ENCODE measurements around the gene DUS2.
"Not testable (repeated sequence)": the region's sequence is repeated elsewhere in the genome, so short reads cannot be mapped to it uniquely, and the experiment has no call there.

Gene DUS2

DNA sequence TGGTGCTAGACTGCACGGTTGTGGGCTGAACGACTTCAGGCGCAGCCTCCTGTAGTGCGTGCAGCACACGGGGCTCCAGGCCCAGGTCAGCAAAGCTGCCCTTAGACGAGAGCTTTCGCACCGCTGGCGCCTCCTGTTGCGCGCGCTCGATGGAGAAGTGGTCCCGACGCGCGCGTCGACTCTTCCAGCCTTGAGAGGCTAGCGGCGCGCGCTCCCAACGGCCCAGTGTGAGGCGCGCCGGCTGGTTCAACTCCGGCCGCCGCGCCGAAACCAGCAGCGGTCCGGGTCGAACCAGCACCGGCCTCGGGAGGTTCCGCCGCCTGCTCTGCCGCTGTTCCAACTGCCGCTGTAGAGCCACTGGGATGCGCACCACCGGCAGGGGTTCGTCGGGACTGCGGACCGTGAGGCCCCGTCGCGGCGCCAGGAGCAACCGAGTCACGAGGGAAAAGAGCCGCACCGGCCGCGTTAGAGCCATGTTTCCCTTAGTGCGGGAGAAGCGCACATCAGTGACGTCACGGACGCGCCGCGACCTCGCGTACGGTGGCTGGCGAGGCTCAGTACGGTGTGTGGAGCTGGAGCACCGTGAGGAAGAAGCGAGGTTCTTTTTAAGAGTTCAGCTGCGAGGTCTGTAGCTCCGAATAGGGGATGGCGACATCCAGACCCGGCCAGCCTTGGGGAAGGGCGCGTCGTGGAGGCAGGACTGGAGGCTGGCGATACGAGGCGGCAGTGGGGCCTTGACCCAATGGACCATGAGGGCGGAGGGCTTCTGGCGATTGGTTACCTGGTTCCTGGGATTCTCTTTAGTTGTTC, at the start of gene DUS2, which contains the start of gene DDX28:
DUS2 (plus strand) TSS at position 557 of the 810 bp plus-strand sequence. CDS start 14,740 bp downstream, outside the sequence.
DDX28 (minus strand) TSS at position 505 of the 810 bp plus-strand sequence; CDS start at position 475, 30 bp downstream.
- DNase-seq: peak; percentile 83

- DNase-seq: no peak
Observed at GRCh38 chr16:67975321-67976105, 47.6 kb upstream of the DUS2 start.

- DNase-seq: no peak
Observed at GRCh38 chr16:67976205-67976604, 46.9 kb upstream of the DUS2 start.

DNA sequence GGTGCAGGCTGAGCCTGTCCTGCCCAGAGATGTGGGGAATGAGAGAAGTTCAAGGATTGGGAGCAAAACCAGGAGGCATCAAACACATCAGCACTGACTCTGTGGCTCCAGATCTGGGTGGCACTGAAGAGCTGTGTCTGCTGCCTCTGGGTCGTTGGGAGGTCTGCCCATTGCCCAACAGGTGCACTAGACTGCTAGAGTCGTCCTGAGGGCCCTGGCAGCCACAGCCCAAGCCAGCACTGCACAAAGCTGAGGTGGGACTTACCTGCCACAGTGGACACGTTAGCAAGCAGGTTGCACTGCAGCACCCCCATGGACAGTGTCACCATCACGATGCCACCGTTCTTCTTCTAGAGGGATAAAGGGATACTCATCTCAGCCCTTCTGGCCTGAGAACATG, 46.1 kb upstream of the DUS2 start:
- DNase-seq: no peak

DNA sequence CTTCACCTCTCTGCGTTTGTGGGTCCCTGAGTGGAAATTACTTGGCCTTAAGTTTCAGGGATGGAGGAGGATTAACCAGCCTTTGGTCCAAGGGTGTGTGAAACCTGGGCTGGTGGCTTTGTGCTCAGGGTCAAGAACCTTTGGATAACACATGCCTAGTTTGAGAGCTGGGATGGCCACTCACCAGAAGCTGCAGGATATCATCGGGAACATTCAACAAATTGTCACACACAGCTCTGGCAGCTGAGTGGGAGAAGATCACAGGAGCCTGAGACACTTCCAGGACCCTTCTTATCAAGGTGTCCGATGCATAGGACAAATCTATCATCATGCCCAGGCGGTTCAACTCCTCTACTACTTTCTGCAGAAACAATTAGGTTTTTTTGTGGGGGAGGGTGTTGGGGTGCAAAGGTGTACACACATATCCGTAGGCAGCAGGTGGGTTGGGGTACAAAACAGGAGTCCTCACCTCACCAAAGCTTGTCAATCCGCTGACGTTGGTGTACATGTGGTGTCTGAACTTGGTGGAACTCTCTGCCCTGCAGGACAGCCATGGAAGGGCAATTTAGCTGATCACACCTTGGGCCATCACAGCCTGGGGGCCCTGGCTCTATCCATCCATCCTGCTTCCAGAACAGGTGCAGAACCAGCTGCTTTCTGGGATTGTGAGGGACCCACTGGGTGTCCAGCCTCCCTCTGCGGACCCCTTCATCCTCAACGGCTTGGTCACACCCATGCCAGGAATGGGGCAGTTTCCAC, 45.4 kb upstream of the DUS2 start:
- DNase-seq: no peak

- no peak for DNase-seq
Observed at GRCh38 chr16:67979955-67980678, 43.0 kb upstream of the DUS2 start, which contains the start of gene DPEP3. Gene DPEP3, minus strand, starts transcription at chr16:67980499. Its CDS starts 119 bp downstream, at chr16:67980380.

DNA sequence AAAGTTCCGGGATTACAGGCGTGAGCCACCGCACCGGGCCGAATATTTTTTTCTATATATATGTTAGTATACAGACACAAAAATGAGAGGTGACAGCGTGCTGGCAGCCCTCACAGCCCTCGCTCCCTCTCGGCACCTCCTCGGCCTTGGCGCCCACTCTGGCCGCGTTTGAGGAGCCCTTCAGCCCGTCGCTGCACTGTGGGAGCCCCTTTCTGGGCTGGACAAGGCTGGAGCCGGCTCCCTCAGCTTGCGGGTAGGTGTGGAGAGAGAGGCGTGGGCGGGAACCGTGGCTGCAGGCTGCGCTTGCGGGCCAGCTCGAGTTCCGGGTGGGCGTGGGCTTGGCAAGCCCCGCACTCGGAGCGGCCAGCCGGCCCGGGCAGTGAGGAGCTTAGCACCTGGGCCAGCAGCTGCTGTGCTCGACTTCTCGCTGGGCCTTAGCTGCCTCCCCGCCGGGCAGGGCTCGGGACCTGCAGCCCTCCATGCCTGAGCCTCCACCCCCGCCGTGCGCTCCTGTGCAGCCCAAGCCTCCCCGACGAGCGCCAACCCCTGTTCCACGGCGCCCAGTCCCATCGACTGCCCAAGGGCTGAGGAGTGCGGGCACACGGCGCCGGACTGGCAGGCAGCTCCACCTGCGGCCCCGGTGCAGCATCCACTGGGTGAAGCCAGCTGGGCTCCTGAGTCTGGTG, 40.9 kb upstream of the DUS2 start:
- no peak for DNase-seq

DNA sequence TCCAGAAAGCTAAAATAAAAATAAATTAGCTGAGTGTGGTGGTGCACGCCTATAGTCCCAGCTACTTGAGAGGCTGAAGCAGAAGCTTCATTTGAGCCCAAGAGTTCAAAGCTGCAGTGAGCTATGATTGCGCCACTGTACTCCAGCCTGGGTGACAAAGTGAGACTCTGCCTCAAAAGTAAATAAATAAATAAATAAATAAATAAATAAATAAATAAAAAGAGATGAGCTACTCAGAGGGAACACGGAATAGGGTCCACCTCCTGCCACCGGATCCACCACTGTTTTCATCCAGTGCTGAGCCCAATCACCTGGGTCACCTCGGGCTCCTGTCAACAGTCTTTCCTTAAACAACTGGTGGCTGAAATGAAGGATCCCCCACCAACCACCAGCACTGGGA, 36.1 kb upstream of the DUS2 start:
- DNase-seq: no peak

DNA sequence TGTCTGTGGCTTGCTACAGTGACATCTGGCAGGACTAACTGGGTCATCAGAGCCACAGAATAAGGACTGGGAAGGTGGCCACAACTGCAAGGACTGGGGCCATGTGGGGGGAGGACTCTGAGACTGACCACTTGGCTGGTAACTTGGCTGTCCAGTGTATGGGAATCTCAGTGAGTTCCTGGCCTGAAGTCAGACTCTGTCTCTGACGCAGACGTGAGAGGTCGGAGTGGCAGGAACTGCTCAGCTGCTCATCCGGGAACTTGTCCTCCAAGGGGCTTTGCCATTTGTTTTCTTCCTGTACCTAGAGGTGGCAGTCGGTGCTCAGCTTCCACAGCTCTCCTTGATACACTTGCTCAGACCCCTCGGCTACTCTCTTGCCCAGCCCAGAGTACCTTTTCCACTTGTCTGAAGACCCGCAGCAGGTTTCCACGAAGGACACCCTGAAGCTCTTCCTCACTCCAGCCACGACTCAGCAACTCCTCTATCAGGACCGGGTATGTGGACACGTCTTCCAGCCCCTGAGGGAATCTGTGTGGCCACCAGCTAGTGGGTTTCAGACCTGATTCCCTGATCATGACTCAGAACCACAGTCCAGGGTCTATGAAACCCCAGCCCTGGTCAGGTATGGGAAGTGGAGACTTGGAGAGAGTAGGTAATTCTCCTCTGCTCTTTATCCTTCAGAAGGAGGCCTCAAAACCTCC, 35.5 kb upstream of the DUS2 start:
- DNase-seq: no peak

- DNase-seq: no peak
Observed at GRCh38 chr16:67988675-67989074, 34.4 kb upstream of the DUS2 start.

GRCh38 chr16:67989322-67990017, 33.6 kb upstream of the DUS2 start:
- DNase-seq: no peak

GRCh38 chr16:67990018-67990386, 33.1 kb upstream of the DUS2 start:
- no peak for DNase-seq

- DNase-seq: no peak
Observed at GRCh38 chr16:67992661-67993206, 30.4 kb upstream of the DUS2 start.

DNA sequence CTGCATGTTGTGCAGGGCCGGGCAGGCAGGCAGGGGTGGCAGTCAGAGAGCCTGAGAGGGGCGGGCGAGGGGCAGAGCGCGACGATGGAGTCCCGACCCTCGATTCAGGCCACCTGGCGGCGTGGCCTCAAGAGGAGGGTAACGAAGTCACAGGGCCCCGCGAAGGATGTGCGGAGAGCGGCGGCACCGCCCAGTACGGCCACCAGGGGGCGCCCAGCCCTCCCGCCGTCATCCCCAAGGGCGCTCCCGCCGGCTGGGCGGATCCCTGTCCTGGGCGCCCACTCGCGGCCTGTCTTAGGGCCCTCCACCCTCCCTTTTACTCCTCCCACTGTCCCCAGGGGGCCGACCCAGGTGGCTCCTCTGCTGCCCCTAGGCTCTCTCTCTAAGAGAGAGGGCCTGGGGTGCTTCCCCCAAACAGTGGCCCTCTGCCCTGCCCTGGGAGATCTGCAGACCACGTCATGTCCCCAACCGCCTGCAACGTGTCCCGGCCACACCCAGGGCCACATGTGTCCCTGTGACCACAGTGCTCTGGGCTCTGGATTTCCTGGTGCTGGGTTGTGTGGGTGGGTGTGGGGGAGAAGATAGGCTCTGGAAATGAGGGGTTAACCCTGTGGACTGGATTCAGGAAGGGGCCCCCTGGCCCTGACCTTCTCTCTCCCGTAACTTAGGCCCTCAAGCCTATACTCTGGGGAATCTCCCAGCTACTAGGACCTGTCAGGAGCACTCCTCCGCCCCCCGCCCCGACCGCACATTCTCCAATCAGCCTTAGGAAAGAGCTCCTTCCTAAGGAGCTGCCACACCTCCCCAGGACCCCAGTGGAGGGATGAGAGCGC, 29.7 kb upstream of the DUS2 start:
- peak; percentile 57 for DNase-seq

GRCh38 chr16:67994040-67994408, 29.1 kb upstream of the DUS2 start:
- not testable (repeated sequence) for DNase-seq

DNA sequence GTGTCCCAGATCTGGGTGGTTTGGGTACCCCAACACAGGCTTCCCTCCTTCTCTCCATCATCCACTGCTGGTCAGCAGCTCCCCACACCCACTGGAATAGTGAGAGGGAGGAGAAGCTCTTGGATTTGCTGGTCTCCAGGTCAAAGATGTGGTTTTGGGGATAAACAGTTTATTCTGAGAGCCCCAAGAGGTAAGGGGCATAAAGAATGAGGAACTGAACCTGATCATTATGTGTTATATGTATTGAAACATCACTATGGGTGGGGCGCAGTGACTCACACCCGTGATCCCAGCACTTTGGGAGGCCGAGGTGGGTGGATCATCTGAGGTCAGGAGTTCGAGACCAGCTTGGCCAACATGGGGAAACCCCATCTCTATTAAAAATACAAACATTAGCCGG, 27.7 kb upstream of the DUS2 start:
- DNase-seq: no peak

DNA sequence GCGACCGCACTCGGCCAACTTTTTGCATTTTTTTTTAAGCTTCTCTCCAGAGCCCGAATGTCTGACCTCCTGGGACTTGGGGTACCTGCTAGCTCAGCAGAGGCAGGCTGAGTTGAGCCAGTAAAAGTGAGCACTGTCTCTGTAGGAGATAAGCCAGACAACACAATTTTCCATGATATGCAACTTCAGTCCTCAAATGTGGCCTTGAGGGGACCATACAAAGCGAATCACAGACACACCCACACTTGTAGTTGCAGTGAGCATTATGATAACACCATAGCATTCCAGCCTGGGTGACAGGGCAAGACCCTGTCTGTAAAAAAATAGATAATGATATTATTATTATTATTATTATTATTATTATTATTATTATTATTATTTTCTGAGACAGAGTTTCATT, 26.4 kb upstream of the DUS2 start:
- no peak for DNase-seq

DNA sequence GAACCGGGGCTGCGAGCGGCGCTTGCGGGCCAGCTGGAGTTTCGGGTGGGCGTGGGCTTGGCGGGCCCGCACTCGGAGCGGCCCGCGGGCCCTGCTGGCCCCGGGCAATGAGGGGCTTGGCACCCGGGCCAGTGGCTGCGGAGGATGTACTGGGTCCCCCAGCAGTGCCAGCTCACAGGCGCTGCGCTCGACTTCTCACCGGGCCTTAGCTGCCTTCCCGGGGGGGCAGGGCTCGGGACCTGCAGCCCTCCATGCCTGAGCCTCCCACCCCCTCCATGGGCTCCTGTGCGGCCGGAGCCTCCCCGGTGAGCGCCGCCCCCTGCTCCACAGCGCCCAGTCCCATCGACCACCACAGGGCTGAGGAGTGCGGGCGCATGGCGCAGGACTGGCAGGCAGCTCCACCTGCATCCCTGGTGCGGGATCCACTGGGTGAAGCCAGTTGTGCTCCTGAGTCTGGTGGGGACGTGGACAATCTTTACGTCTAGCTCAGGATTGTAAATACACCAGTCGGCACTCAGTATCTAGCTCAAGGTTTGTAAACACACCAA, 24.8 kb upstream of the DUS2 start:
- not testable (repeated sequence) for DNase-seq

Measured in HCEC 1CT (cell line).